Stimulated activated CD4-positive, alpha-beta T cell treated with anti-CD3 and anti-CD28 coated beads, Interleukin-12 subunit alpha, Interleukin-12 subunit beta, amount 100 ng/mL, for 4 hours (primary cell): ENCODE measurements around the gene MCF2L2.
"Not testable (repeated sequence)": the region's sequence is repeated elsewhere in the genome, so short reads cannot be mapped to it uniquely, and the experiment has no call there.

Experiments
- DNase-seq: peaks from one replicate; pipeline ENCODE4 v3.0.0-alpha.2; 2020

The MCF2L2 gene

GRCh38 chr3:183193762-183194689, 234.4 kb downstream of the MCF2L2 start:
- DNase-seq: no peak

- no peak for DNase-seq
These were observed 235.6 kb downstream of the MCF2L2 start for GRCh38 chr3:183192650-183193300.

DNA sequence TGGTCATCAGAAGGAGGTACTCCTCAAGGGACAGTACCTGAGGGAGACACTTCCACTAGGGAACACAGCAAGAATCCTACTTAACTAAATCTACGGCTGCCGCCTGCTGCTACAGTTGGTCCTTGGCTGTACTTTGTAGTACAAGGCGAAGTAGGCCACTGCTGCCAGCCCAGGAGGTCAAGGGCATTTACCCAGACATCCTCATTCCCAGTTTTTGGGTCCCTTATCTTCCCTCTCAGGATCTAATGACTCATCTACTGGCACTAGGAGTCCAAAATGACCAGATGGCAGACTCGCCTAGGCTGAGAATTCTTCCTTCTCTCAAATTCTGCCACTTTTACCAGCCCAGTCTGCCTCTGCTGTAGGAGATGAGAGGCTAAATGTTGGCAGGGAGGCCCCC, 238.8 kb downstream of the MCF2L2 start:
- no peak for DNase-seq

DNA sequence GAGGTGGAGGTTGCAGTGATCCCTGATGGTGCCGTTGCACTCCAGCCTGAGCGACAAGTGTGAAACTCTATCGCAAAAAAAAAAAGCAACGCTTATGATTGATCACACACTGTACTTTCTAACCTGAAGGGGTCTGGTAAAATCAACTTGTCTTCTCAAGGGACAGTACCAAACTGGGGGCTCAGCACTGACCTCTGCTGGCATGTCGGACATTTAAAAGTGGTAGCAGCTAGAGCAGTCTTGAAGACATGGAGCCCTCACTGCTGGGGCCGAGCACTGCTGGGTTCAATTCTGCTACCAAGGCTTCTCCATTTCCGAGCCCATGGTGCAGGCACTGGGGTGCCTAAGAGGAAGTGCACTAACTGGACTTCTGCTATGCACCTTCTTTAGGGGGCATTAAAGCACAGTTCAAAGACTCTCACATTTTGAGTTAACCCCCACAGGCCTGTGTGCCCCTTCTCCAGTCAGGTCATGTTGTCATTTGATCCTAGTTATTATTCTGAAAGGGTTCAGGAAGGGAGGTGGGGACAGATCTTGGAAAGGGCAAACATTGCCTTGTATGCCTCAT, 239.4 kb downstream of the MCF2L2 start:
- DNase-seq: peak; percentile 32

DNA sequence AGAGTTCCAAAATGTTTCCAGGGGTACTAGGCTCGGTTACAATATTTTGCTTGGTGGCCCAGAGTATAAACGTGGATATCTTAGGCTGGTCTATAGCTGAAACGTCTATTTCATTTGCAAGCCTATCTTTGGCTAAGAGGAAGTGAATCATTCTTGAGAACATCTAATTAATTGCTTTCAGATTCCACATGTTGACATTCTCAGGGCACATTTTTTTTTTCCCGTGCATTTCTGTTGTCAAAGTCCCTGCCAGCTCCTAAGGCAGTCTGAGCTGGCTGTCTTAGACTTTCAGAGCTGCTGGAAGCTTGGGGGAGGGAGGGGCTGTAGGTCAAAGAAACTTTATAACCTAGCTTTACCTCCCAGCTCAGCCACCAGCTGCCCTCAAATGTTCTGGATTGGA, 242.7 kb downstream of the MCF2L2 start:
- no peak for DNase-seq

DNA sequence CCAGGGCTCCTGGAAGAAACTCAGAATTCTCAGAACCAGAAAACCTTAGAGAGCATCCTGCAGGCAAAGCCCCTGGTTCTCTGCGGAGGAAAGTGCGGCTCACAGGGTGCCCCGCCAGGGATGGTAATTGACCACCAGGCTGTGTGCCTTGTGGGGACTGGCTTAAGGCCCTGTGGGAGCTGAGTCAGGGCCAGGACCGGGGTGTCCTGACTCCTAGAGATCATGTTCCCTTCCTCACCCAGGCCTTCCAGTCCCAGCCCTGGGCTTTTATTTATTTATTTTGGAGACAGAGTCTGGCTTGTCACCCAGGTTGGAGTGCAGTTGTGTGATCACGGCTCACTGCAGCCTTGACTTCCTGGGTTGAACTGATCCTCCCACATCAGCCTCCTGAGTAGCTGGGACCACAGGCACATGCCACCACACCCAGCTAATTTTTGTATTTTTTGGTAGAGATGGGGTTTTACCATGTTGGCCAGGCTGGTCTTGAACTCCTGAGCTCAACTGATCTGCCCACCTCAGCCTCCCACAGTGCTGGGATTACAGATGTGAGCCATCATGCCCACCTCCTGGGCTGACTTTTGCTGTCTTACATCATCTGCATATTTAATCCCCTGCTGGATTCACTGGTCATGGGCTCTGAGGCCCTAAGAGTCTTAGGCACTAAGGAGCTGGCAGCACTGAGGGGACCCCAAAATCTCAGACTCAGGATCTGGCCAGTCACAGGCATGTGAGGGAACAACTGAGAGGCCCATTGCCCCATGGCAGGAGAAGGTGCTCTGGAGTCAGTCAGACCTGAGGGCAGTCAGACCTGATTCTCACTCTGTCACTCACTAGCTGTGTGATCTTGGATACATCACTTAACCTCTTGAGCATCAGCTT, 245.4 kb downstream of the MCF2L2 start:
- DNase-seq: no peak

GRCh38 chr3:183182073-183182472, 246.3 kb downstream of the MCF2L2 start:
- DNase-seq: no peak

DNA sequence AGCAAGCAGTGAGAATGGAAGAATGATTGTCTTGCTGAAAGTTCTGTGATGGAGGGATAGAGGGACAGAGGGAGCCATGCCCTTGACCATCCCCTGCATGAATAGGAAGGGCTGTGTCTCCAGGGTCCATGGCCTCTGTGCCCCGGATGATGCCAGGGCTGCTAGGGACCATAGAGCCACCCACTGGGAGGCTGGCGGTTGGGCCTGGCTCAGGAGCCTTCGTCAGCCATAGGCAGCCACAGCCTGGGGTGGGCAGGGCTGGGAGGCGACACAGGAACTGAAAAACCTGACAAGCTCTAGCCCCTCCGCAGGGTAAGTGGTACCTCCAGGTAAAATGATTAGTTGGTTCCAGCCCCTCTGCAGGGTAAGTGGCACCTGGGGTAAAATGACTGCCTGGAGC, 246.8 kb downstream of the MCF2L2 start:
- DNase-seq: no peak

DNA sequence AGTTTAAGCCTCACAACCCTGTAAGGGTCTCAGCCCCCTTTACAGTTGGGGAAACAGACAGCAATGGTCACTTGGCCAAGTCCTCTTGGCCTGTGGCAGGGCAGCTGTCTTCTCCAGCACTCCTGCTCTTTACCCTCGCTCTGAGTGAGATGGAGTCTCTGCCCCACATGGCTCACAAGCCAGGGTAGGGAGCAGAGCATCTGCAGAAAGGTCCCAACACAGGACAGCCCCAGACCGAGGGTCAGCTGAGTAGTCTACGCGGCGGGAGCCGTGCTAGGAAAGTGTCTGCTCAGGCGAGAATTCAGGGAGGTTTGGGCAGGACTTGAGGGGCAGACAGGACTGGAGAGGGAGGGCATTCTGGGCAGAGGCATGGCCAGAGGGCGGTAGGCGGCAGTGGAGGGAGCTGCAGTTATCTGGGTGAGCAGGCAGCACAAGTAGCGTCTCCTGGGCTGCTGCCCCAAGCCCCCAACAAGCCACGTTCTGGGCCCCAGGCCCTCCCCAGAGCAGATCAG, 247.6 kb downstream of the MCF2L2 start:
- DNase-seq: no peak

DNA sequence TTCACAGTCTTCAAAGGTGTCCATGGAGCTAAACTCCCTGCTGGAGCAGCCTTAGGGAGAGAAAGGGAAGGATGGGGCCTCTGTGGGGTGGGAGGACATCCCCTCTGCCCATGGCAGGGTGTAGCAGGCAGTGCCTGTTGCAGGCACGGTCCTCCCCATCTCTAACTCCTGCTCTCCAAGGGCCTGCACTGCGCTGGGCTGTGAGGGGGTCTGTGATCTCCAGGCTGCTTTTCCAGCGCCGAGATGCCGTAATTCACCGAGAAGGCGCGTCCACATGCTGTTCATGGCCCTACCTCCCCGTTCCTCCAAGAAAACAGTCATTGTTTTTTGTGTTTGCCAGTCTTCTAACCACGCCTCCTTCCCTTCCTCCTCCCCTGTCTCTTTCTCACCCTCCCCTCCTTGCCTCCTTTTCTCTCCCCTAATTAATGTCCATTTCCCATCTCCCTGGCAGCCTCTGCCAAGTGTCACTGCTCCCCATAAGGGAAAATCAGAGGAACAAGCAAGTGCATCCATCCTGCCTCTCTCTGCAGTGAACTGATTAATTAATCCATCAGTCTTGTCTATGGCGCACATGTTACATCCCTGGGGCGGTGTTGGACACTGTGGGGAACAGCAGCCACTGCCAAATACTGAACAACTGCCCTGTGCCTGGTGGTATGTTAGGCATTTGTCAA, 248.2 kb downstream of the MCF2L2 start:
- no peak for DNase-seq

DNA sequence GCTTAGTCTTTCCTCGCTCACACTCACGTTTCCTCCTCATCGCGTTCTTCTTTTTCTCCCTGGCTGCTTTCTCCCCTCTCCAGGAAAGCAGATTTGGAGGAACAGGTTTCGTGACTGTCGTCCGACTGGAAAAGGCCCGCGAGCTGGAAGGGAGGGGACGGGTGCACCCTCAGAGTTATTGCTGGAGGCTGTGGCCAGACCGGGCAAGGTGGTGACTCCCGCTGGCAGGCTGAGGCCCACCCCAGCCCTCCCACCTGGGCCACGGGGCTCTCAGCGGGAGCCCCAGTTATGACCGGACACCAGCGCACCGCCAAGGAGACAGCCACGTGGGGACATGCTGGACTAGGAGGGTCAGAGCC, 248.9 kb downstream of the MCF2L2 start:
- DNase-seq: not testable (repeated sequence)

- DNase-seq: peak; percentile 38
These were observed 249.4 kb downstream of the MCF2L2 start for GRCh38 chr3:183178833-183179549.

GRCh38 chr3:183178512-183178832, 249.9 kb downstream of the MCF2L2 start:
- DNase-seq: no peak

GRCh38 chr3:183172051-183172639, 256.3 kb downstream of the MCF2L2 start:
- DNase-seq: no peak

DNA sequence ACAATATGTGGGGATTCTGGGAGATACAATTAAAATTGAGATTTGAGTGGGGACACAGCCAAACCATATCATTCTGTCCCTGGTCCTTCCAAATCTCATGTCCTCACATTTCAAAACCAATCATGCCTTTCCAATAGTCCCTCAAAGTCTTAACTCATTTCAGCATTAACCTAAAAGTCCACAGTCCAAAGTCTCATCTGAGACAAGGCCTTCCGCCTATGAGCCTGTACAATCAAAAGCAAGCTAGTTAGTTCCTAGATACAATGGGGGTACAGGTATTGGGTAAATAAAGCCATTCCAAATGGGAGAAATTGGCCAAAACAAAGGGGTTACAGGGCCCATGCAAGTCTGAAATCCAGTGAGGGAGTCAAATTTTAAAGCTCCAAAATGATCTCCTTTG, 260.4 kb downstream of the MCF2L2 start:
- not testable (repeated sequence) for DNase-seq

GRCh38 chr3:183163563-183163962, 264.9 kb downstream of the MCF2L2 start:
- no peak for DNase-seq

DNA sequence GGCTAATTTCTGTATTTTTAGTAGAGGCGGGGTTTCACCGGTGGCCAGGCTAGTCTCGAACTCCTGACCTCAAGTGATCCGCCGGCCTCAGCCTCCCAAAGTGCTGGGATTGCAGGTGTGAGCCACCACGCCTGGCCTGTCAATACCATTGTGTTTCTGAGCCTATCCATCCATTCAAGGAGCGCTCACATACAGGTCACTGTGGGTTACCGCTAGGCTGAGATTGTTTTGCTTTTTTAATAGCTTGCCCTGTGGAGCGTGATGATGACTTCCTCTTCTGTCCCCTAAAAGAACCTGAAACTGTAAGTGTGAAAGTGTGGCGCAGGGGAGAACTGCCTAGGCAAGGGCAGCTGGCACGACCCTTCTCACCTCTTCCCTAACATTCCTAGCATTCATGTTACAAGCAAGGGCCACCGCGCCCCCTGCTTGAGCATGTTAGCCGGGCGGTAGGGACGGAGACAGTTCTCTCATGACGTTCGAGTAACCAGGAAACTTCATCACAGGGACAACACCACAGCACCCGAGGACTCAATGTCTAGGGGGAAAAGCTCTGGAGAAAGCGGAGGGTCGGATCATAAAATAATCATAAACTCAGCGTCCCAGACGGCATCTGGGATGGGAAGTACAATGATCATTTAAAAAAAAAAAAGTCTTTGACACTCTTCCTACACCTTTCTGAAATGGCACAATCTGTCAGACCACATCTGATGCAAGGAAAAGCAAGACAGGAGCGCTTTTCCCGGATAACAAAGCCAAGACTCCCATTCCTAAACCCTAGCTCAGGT, 266.7 kb downstream of the MCF2L2 start:
- DNase-seq: no peak

DNA sequence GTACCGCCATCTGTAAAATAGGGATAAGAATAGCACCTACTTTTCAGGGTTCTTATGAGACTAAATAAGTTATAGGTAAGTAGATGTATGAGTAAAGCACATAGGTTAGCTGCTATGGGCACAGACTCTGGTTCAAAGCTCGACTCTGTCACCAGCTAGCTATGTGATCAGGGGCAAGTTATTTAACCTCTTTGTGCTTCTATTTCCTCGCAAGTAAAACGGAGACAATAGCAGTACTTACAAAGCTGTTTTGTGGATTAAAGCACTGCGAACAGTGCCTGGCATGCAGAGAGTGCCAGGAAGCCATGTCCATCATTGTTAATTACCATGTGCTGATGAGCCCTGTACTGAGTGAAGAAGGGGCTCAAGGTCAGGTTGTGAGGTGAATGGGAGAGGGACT, 267.8 kb downstream of the MCF2L2 start:
- no peak for DNase-seq

- no peak for DNase-seq
These were observed 269.1 kb downstream of the MCF2L2 start for GRCh38 chr3:183159333-183159732.

GRCh38 chr3:183158551-183159006, 269.8 kb downstream of the MCF2L2 start:
- DNase-seq: no peak
